K562 (cell line): ENCODE measurements around the gene CAMSAP3. TPM values are rescaled to one million over a fixed set of nuclear protein-coding genes. Genes with fewer than 3 reads are reported as not detected.

ENCODE experiments used
- ARID4B ChIP-seq: sonication (generic); formaldehyde crosslinking; IDR thresholded peaks from 2 replicates; pipeline ENCODE4 v1.8.0; 2022; ENCODE audit warnings: mild to moderate bottlenecking, missing genetic modification reagents
- ARNT ChIP-seq, 2 experiments: fragments of 450-650 bp; IDR thresholded peaks; 2 replicates each; pipeline ENCODE4 v1.6.1; 2016; ENCODE audit warnings: mild to moderate bottlenecking in 1 of 2
- BMI1 ChIP-seq: fragments of 150-350 bp; IDR thresholded peaks from 2 replicates; pipeline ENCODE4 v1.6.1; 2014; ENCODE audit warnings: low read length
- CBFA2T2 ChIP-seq: fragments of 450-650 bp; conservative IDR thresholded peaks from 2 replicates; pipeline ENCODE4 v1.6.1; 2017; ENCODE audit warnings: mild to moderate bottlenecking
- E2F3 ChIP-seq: fragments of 250-450 bp; sonication (Bioruptor Pico); IDR thresholded peaks from 2 replicates; pipeline ENCODE4 v1.4.0; 2020; ENCODE audit warnings: mild to moderate bottlenecking
- FUS ChIP-seq: fragments of 200-400 bp; formaldehyde crosslinking; optimal IDR thresholded peaks from 2 replicates; pipeline ENCODE3; 2017; ENCODE audit warnings: low read depth, low read length
- HIVEP1 ChIP-seq: fragments of 250-450 bp; sonication (Bioruptor Pico); IDR thresholded peaks from 2 replicates; pipeline ENCODE4 v1.4.0; 2020; ENCODE audit warnings: mild to moderate bottlenecking
- HMGN3 ChIP-seq: IDR thresholded peaks from 2 replicates; pipeline ENCODE4 v1.6.1; 2011; ENCODE audit warnings: borderline replicate concordance, low read depth, mild to moderate bottlenecking, mixed read lengths, low read length; ENCODE audit not compliant: insufficient read length; ENCODE audit errors: extremely low read depth
- HNRNPH1 ChIP-seq: fragments of 200-400 bp; formaldehyde crosslinking; optimal IDR thresholded peaks from 2 replicates; pipeline ENCODE3; 2017; ENCODE audit warnings: low read depth, mild to moderate bottlenecking, low read length, moderate library complexity
- KDM1A ChIP-seq, 2 experiments: fragments of 450-650 bp; IDR thresholded peaks; 2 replicates each; pipeline ENCODE4 v1.6.1; 2016; ENCODE audit warnings: mild to moderate bottlenecking in 2 of 2
- KDM2B ChIP-seq: fragments of 250-450 bp; sonication (Bioruptor Pico); IDR thresholded peaks from 2 replicates; pipeline ENCODE4 v1.8.0; 2021; ENCODE audit warnings: mild to moderate bottlenecking, moderate library complexity
- L3MBTL2 ChIP-seq: fragments of 450-650 bp; IDR thresholded peaks from 2 replicates; pipeline ENCODE4 v1.6.1; 2016; ENCODE audit warnings: mild to moderate bottlenecking, moderate library complexity
- NEUROD1 ChIP-seq: fragments of 150-350 bp; IDR thresholded peaks from 2 replicates; pipeline ENCODE4 v1.6.1; 2014; ENCODE audit warnings: borderline replicate concordance, low read length, low read depth; ENCODE audit not compliant: partially characterized antibody
- NFXL1 ChIP-seq: fragments of 450-650 bp; formaldehyde crosslinking; IDR thresholded peaks from 2 replicates; pipeline ENCODE4 v1.4.0; 2021; ENCODE audit warnings: mild to moderate bottlenecking
- PHB ChIP-seq: fragments of 250-450 bp; sonication (Bioruptor Pico); IDR thresholded peaks from 2 replicates; pipeline ENCODE4 v1.5.0; 2021
- PHF21A ChIP-seq: fragments of 450-650 bp; IDR thresholded peaks from 2 replicates; pipeline ENCODE4 v1.6.1; 2017; ENCODE audit warnings: low read depth, borderline replicate concordance
- PREB ChIP-seq: sonication (generic); formaldehyde crosslinking; IDR thresholded peaks from 2 replicates; pipeline ENCODE4 v1.8.1; 2023; ENCODE audit warnings: mild to moderate bottlenecking, missing genetic modification reagents
- SNAPC5 ChIP-seq: fragments of 250-450 bp; sonication (Bioruptor Pico); IDR thresholded peaks from 2 replicates; pipeline ENCODE4 v1.8.0; 2021; ENCODE audit warnings: moderate library complexity, mild to moderate bottlenecking, inconsistent platforms
- SP2 ChIP-seq: IDR thresholded peaks from 2 replicates; pipeline ENCODE4 v1.6.1; 2011; ENCODE audit warnings: mild to moderate bottlenecking, low read depth, low read length, moderate library complexity; ENCODE audit not compliant: poor library complexity, severe bottlenecking; ENCODE audit errors: extremely low read depth
- TGIF2 ChIP-seq: sonication (generic); formaldehyde crosslinking; IDR thresholded peaks from 2 replicates; pipeline ENCODE4 v1.8.1; 2022; ENCODE audit warnings: mild to moderate bottlenecking, missing genetic modification reagents, moderate library complexity
- TOE1 ChIP-seq, 2 experiments: fragments of 450-650 bp in 1 of 2; sonication (generic) in 1 of 2; formaldehyde crosslinking in 1 of 2; IDR thresholded peaks; 2 replicates each; pipeline versions ENCODE4 v1.7.1 to v1.8.0; 2016 to 2022; ENCODE audit warnings: borderline replicate concordance in 2 of 2, mild to moderate bottlenecking in 2 of 2, antibody characterized with exemption in 1 of 2, inconsistent platforms in 1 of 2, low read depth in 1 of 2, missing genetic modification reagents in 1 of 2, moderate library complexity in 1 of 2
- TRIM24 ChIP-seq, 2 experiments: fragments of 450-650 bp; IDR thresholded peaks; 2 replicates each; pipeline ENCODE4 v1.6.1; 2016
- XRCC3 ChIP-seq: fragments of 450-650 bp; IDR thresholded peaks from 2 replicates; pipeline ENCODE4 v1.6.1; 2017; ENCODE audit warnings: mild to moderate bottlenecking, moderate library complexity
- ZC3H8 ChIP-seq: fragments of 450-650 bp; IDR thresholded peaks from 2 replicates; pipeline ENCODE4 v1.6.1; 2017
- ZNF444 ChIP-seq: fragments of 250-450 bp; sonication (Bioruptor Pico); IDR thresholded peaks from 2 replicates; pipeline ENCODE4 v1.4.0; 2020; ENCODE audit warnings: mild to moderate bottlenecking, moderate library complexity
- ZNF707 ChIP-seq: fragments of 250-450 bp; sonication (Bioruptor Pico); conservative IDR thresholded peaks from 2 replicates; pipeline ENCODE4 v1.8.0; 2022; ENCODE audit warnings: inconsistent platforms, mild to moderate bottlenecking, moderate library complexity
- ZNF77 ChIP-seq: fragments of 250-450 bp; sonication (Bioruptor Pico); IDR thresholded peaks from 2 replicates; pipeline ENCODE4 v1.5.0; 2020
- polyA plus RNA-seq, 8 experiments: library from polyadenylated mRNA; depleted of rRNA in 4 of 8; stranded (reverse) in 5 of 8; unstranded in 3 of 8; fragments of >200 nt; fragmentation: Nextera tagmentation in 2 of 8; fragmentation: Illumina TruSeq in 1 of 8; extraction: Ambion mirVana in 2 of 8; extraction: Trizol in 1 of 8; gene quantifications; 2 replicates each; pipeline versions ENCODE4 v1.2.1 to v1.2.3, GENCODE V29; 2011 to 2014; ENCODE audit warnings: inconsistent platforms in 1 of 8, missing spikeins in 1 of 8
- total RNA-seq, 7 experiments: library from RNA; depleted of rRNA in 6 of 7; stranded (reverse); fragments of >200 nt in 6 of 7; fragmentation: Illumina TruSeq in 2 of 7; extraction: Trizol in 2 of 7; gene quantifications; 2 replicates each; pipeline versions ENCODE4 v1.2.1 to v1.2.3, GENCODE V29; 2011 to 2021; ENCODE audit warnings: low replicate concordance in 1 of 7

CAMSAP3 gene
- total and polyA plus RNA-seq, 9 of the 15 experiments (the other 6 are each of a cell fraction or from before 2014, with no cell fraction given), result 0.01 to 0.89 (median 0.22) TPM; not detected in 1

- TF ChIP-seq ZNF77 (CRISPR knock-in tag), result no peak
- no peak for TF ChIP-seq HIVEP1 (CRISPR knock-in tag)
- no peak for TF ChIP-seq ARNT (IDR thresholded peaks at IDR 0.05)
- TF ChIP-seq TRIM24 (IDR thresholded peaks at IDR 0.05), result peak in 1 of 2 experiments; percentile 59; a peak in 1 of 4 replicates
- peak; percentile 96 for TF ChIP-seq L3MBTL2
- TF ChIP-seq SNAPC5 (CRISPR knock-in tag), result no peak
- no peak for TF ChIP-seq ZNF444 (CRISPR knock-in tag)
- TF ChIP-seq PREB (CRISPR knock-in tag), result no peak
- TF ChIP-seq NFXL1 (CRISPR knock-in tag), result no peak
- no peak for TF ChIP-seq SP2
- 0 out of 2 replicates have a peak, but pooled peaks have one; percentile 15 for TF ChIP-seq CBFA2T2
- TF ChIP-seq HNRNPH1, result no peak
- no peak for TF ChIP-seq BMI1
- TF ChIP-seq TOE1 (IDR thresholded peaks at IDR 0.05; ENCODE audit: borderline replicate concordance), result no peak; the same call in 1 of the 2 replicates
- TF ChIP-seq TOE1 (CRISPR knock-in tag; IDR thresholded peaks at IDR 0.05; ENCODE audit: borderline replicate concordance, low read depth), result no peak
- TF ChIP-seq KDM1A (IDR thresholded peaks at IDR 0.05), result no peak
- TF ChIP-seq NEUROD1, result no peak
- TF ChIP-seq HMGN3, result no peak
- TF ChIP-seq XRCC3, result no peak
- TF ChIP-seq ARID4B (CRISPR knock-in tag), result no peak
- no peak for TF ChIP-seq KDM2B (CRISPR knock-in tag)
- no peak for TF ChIP-seq PHB
- TF ChIP-seq ZC3H8, result no peak
- TF ChIP-seq FUS, result no peak
- no peak for TF ChIP-seq PHF21A
- TF ChIP-seq E2F3 (CRISPR knock-in tag), result no peak
- TF ChIP-seq TGIF2, result no peak
- TF ChIP-seq ZNF707 (CRISPR knock-in tag), result no peak
Measured at GRCh38 chr19:7652061-7652641, 56.5 kb downstream of the CAMSAP3 start (continued).
